Camera-type eye (tissue), 1 donor: Measurements from ENCODE around the gene EIF4G3. TPM values are rescaled to one million over a fixed set of nuclear protein-coding genes. Genes with fewer than 3 reads are reported as not detected.

Source experiments
- total RNA-seq: library from RNA; depleted of rRNA; stranded (reverse); fragments of >200 nt; gene quantifications from one replicate; pipeline ENCODE4 v1.2.3, GENCODE V29; 2014

Gene EIF4G3
- 68.8 TPM for total RNA-seq

DNA sequence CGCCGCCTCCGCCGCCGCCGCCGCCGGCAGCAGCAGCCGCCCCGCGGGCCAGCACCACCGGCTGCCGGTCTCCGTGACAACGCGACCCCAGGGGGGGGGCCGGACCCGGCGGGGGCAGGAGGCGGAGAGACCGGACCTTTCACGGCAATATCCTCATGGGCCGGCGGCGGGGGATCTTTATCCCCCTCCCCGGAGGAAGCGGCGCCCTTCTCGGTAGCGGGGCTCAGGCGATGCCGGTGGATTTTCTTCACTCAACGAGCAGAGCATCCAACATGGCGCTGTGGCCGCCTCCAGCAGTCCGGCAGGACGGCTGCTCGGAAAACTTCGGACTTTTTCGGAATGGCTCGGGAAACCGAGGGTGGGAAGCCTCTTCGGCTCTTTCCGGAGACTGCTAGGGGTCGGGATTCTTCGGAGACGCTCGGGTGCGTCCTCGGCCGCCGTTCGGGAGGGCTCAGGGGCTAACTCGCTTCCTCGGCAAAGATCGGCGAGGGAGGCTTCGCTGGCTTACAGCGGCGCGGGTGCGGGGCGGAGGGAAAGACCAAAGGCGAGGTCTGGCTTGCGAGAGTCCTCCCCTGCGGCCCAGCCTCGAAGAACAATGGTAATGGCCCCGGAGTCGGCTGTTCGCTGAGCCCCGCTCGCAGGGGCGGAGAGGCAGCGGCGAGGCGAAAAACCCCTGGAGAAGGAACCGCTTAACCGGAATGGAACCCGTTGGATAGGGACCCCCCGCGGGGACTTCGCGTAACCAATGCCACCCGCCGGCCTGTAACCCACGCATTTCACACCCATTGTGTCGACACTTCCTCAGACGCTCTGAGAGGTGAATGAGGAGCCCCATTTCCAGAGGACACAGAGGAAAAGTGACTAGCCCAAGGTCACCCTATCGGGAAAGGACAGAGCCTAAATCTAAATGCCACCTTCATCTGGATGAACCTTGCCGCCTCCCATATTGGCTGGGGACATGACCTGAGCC lies at the start of gene EIF4G3:
EIF4G3 (minus strand) TSS at position 312 of the 970 bp plus-strand sequence. CDS start 174,155 bp downstream, outside the sequence.

GRCh38 chr1:20787029-20787839 lies 389.5 kb downstream of the EIF4G3 start, which contains the start of gene HP1BP3:
HP1BP3 (minus strand) TSS chr1:20787307; CDS start chr1:20780440, 6,867 bp downstream.

Other genes with a start within 250 kb of the EIF4G3 start
- 52.1 TPM for gene ECE1, start 113.6 kb upstream of the EIF4G3 start, total RNA-seq